ENCODE data around the gene CABLES2.

CABLES2 gene

GRCh38 chr20:62339647-62340062 lies 67.4 kb downstream of the CABLES2 start:
- H3K9ac ChIP-seq, result peak overlapping the region; percentile 46; the same call in 1 of the 2 replicates
- peak overlapping the region; percentile 80 for H3K4me2 ChIP-seq
- H3K4me3 ChIP-seq (IDR thresholded peaks at IDR 0.05; ENCODE audit: insufficient read depth, low read depth, low read length), result no peak overlapping the region
- H3K27ac ChIP-seq, result peak overlapping the region; percentile 82
- no peaks in the 10 kb centered on the region for H3K79me2 ChIP-seq (ENCODE audit: insufficient read depth, low read depth)
- no peaks in the 10 kb centered on the region for H3K27me3 ChIP-seq (ENCODE audit: insufficient read depth, low read depth)
- no peaks in the 10 kb centered on the region for H4K20me1 ChIP-seq (ENCODE audit: insufficient read depth)
- no peaks in the 10 kb centered on the region for H3K36me3 ChIP-seq (ENCODE audit: insufficient read depth)
- peak overlapping the region; percentile 31; the same call in 1 of the 2 replicates for H2AFZ ChIP-seq (ENCODE audit: low read depth)
- no peak for TF ChIP-seq CTCF (conservative IDR thresholded peaks at IDR 0.05; ENCODE audit: low read depth, low read length)
- peaks cover 35% of the 10 kb centered on the region for H3K4me1 ChIP-seq (ENCODE audit: low read depth, poor library complexity, severe bottlenecking)

All from KMS-11 (cell line).